ENCODE results near the gene MPRIP. TPM values are rescaled to one million over a fixed set of nuclear protein-coding genes. Genes with fewer than 3 reads are reported as not detected.

Gene MPRIP
- total RNA-seq, 1 donor from 2014 or later = 350 TPM

DNA sequence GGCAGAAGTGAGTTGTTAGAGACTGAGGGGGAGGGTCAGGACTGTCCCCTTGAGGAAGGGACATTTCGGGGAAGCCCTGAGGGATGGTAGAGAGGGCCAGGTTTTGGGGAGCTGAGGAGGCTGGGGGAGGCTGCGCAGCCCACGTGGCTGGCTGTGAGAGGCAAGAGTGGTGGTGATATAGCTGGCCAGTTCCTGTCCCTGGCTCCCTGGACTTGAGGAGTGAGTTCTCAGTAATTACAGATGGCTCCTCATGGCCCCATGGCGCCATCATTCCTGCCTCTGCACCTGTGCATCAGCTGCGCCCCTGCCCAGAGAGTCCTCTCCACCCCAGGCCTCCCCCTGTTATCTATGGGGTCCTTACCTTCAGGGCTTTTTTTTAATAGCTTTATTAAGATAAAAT, 30.3 kb downstream of the MPRIP start:
- H3K4me1 ChIP-seq = peaks cover 93% of the 10 kb centered on the region
- peak overlapping the region; percentile 11 for H3K27ac ChIP-seq (replicated peaks)
- DNase-seq = no peak
- no peaks in the 10 kb centered on the region for H3K27me3 ChIP-seq (ENCODE audit: low read depth)
- no peak overlapping the region for H3K4me3 ChIP-seq
- intact Hi-C loops (cut with micrococcal nuclease) = no loop called here
- TF ChIP-seq, protein P1, sequence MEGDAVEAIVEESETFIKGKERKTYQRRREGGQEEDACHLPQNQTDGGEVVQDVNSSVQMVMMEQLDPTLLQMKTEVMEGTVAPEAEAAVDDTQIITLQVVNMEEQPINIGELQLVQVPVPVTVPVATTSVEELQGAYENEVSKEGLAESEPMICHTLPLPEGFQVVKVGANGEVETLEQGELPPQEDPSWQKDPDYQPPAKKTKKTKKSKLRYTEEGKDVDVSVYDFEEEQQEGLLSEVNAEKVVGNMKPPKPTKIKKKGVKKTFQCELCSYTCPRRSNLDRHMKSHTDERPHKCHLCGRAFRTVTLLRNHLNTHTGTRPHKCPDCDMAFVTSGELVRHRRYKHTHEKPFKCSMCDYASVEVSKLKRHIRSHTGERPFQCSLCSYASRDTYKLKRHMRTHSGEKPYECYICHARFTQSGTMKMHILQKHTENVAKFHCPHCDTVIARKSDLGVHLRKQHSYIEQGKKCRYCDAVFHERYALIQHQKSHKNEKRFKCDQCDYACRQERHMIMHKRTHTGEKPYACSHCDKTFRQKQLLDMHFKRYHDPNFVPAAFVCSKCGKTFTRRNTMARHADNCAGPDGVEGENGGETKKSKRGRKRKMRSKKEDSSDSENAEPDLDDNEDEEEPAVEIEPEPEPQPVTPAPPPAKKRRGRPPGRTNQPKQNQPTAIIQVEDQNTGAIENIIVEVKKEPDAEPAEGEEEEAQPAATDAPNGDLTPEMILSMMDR (IDR thresholded peaks at IDR 0.05; ENCODE audit: borderline replicate concordance) = no peak
- peaks cover 14% of the 10 kb centered on the region for H3K36me3 ChIP-seq
- peaks cover 8% of the 10 kb centered on the region for H3K9me3 ChIP-seq (replicated peaks)

DNA sequence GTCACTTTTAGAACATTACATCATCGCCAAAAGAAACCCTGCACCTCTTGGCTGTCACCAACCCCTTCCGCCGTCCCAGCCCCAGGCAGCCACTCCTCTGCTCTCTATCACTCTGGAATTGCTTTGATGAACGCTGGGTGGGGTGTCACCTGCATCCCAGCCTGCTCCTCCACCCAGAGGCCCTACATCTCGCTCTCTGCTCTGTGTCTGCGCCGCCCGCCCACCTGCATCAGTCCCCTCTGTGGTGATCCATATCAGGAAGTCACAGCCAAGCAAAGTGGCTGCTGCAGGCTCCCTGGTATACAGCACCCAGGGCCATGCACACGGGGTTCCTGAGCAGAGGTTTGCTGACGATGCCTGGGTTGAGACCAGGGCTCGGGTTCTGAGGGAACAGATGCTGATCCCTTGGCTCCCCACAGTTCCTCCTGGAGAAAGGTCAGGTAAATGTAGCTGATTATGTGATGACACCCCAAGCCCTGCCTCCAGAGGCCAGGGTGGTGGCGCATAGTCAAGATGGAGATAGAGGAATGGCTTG, 30.8 kb downstream of the MPRIP start:
- H3K27ac ChIP-seq (replicated peaks) = peak overlapping the region; percentile 73

GRCh38 chr17:17073581-17074403, 31.5 kb downstream of the MPRIP start:
- Histone ChIP-seq H3K4me1 (peaks cover 94% of the 10 kb centered on the region), H3K9me3 (replicated peaks) (peaks cover 8% of the 10 kb centered on the region), H3K36me3 (peaks cover 24% of the 10 kb centered on the region), H3K27ac (replicated peaks) (peak overlapping the region; percentile 73), H3K27me3 (ENCODE audit: low read depth) (no peaks in the 10 kb centered on the region), H3K4me3 (no peak overlapping the region)
- TF ChIP-seq, protein P1 (IDR thresholded peaks at IDR 0.05; ENCODE audit: borderline replicate concordance) = no peak
- DNase-seq = peak; percentile 10
- intact Hi-C loops (cut with micrococcal nuclease) = no loop called here

More for the DNA sequence above, 30.8 kb downstream of the MPRIP start:
- H3K9me3 ChIP-seq (replicated peaks) = peaks cover 8% of the 10 kb centered on the region
- intact Hi-C loops (cut with micrococcal nuclease) = no loop called here
- no peak for DNase-seq
- H3K27me3 ChIP-seq (ENCODE audit: low read depth) = no peaks in the 10 kb centered on the region
- no peak overlapping the region for H3K4me3 ChIP-seq
- TF ChIP-seq, protein P1 (IDR thresholded peaks at IDR 0.05; ENCODE audit: borderline replicate concordance) = no peak
- H3K4me1 ChIP-seq = peaks cover 93% of the 10 kb centered on the region
- peaks cover 19% of the 10 kb centered on the region for H3K36me3 ChIP-seq

- peak; percentile 65 for DNase-seq
- TF ChIP-seq, protein P1 (IDR thresholded peaks at IDR 0.05; ENCODE audit: borderline replicate concordance) = no peak
- peaks cover 100% of the 10 kb centered on the region for H3K4me1 ChIP-seq
- no peak overlapping the region for H3K4me3 ChIP-seq
- H3K9me3 ChIP-seq (replicated peaks) = peaks cover 2% of the 10 kb centered on the region
- peaks cover 24% of the 10 kb centered on the region for H3K36me3 ChIP-seq
- H3K27ac ChIP-seq (replicated peaks) = peak overlapping the region; percentile 73
- H3K27me3 ChIP-seq (ENCODE audit: low read depth) = no peaks in the 10 kb centered on the region
- intact Hi-C loops (cut with micrococcal nuclease) = no loop called here
These were observed 33.0 kb downstream of the MPRIP start for GRCh38 chr17:17075125-17075781.

DNA sequence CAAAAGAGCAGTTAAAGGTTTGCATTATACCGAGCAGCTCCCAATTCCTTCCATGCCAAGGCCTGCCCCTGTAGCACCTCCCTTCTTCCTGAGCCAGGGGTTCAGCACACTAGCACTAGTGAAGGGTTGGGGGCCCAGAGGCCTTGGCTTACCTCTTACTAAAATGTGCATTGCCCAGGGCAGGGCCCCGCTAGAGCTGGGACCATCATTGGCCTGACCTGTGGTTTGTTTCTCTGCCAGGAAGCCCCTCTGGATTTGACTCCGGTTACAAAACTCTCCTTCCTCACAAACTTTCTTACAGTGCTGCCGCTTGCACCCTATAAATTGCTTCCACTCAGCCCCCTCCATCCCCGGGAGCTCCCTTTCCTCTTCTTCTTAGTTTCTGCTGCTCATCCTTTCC, 33.8 kb downstream of the MPRIP start:
- Histone ChIP-seq H3K27ac (replicated peaks) (peak overlapping the region; percentile 73), H3K4me1 (peaks cover 100% of the 10 kb centered on the region), H3K36me3 (peaks cover 24% of the 10 kb centered on the region), H3K27me3 (ENCODE audit: low read depth) (no peaks in the 10 kb centered on the region), H3K9me3 (replicated peaks) (no peaks in the 10 kb centered on the region), H3K4me3 (no peak overlapping the region)
- TF ChIP-seq, protein P1 (IDR thresholded peaks at IDR 0.05; ENCODE audit: borderline replicate concordance) = no peak
- intact Hi-C loops (cut with micrococcal nuclease) = no loop called here
- no peak for DNase-seq
